HepG2 (cell line): ENCODE results near the gene ZNF155. TPM values are rescaled to one million over a fixed set of nuclear protein-coding genes. Genes with fewer than 3 reads are reported as not detected.

Source experiments
- ARNTL ChIP-seq: sonication (generic); formaldehyde crosslinking; IDR thresholded peaks from 2 replicates; pipeline ENCODE4 v1.4.0; 2020; ENCODE audit warnings: mild to moderate bottlenecking, missing genetic modification reagents
- BORCS8-MEF2B ChIP-seq: sonication (generic); formaldehyde crosslinking; IDR thresholded peaks from 2 replicates; pipeline ENCODE4 v1.8.0; 2022; ENCODE audit warnings: mild to moderate bottlenecking, missing genetic modification reagents
- HOXA7 ChIP-seq: sonication (generic); formaldehyde crosslinking; IDR thresholded peaks from 2 replicates; pipeline ENCODE4 v1.8.1; 2022; ENCODE audit warnings: mild to moderate bottlenecking, missing genetic modification reagents, moderate library complexity
- KMT2B ChIP-seq: IDR thresholded peaks from 2 replicates; pipeline ENCODE4 v1.6.1; 2016; ENCODE audit warnings: missing genetic modification reagents, missing compliant biosample characterization
- MIER2 ChIP-seq: IDR thresholded peaks from 2 replicates; pipeline ENCODE4 v1.6.1; 2016; ENCODE audit warnings: missing biosample characterization, missing genetic modification reagents
- ZNF317 ChIP-seq: sonication (generic); formaldehyde crosslinking; IDR thresholded peaks from 2 replicates; pipeline ENCODE4 v1.5.0; 2020; ENCODE audit warnings: mild to moderate bottlenecking, missing genetic modification reagents
- ZNF619 ChIP-seq: sonication (generic); formaldehyde crosslinking; IDR thresholded peaks from 2 replicates; pipeline ENCODE4 v1.4.0; 2020; ENCODE audit warnings: mild to moderate bottlenecking, missing genetic modification reagents
- ZNF749 ChIP-seq: sonication (generic); formaldehyde crosslinking; IDR thresholded peaks from 2 replicates; pipeline ENCODE4 v1.8.0; 2022; ENCODE audit warnings: mild to moderate bottlenecking, missing genetic modification reagents, moderate library complexity, borderline replicate concordance
- ZSCAN21 ChIP-seq: sonication (generic); formaldehyde crosslinking; IDR thresholded peaks from 2 replicates; pipeline ENCODE4 v1.8.0; 2022; ENCODE audit warnings: mild to moderate bottlenecking, missing genetic modification reagents, moderate library complexity, borderline replicate concordance
- polyA plus RNA-seq, 8 experiments: library from polyadenylated mRNA; depleted of rRNA in 3 of 8; stranded (reverse) in 7 of 8; unstranded in 1 of 8; fragments of >200 nt; fragmentation: Illumina TruSeq in 4 of 8; extraction: Trizol in 4 of 8; gene quantifications; 2 replicates each; pipeline versions ENCODE4 v1.2.1 to v1.2.3, GENCODE V29; 2011 to 2016; ENCODE audit warnings: low read depth in 4 of 8, missing spikeins in 1 of 8, mixed read lengths in 1 of 8; ENCODE audit not compliant: insufficient read depth in 1 of 8
- total RNA-seq, 5 experiments: library from RNA; depleted of rRNA; stranded (reverse); fragments of >200 nt; fragmentation: Illumina TruSeq; extraction: Trizol; gene quantifications; 2 replicates each; pipeline ENCODE4 v1.2.3, GENCODE V29; 2016; ENCODE audit warnings: low read depth in 1 of 5
- TF ChIP-seq, protein P1 (sequence below): IDR thresholded peaks from 2 replicates; pipeline ENCODE4 v1.6.1; 2016; ENCODE audit warnings: low read depth, missing genetic modification reagents, missing compliant biosample characterization
- TF ChIP-seq, protein P2 (sequence below): sonication (generic); formaldehyde crosslinking; IDR thresholded peaks from 2 replicates; pipeline ENCODE4 v1.9.0; 2021; ENCODE audit warnings: missing genetic modification reagents, borderline replicate concordance
- TF ChIP-seq, protein P3 (sequence below): sonication (generic); formaldehyde crosslinking; IDR thresholded peaks from 2 replicates; pipeline ENCODE4 v1.4.0; 2020; ENCODE audit warnings: mild to moderate bottlenecking, missing genetic modification reagents

Gene ZNF155
- total and polyA plus RNA-seq, 2 of the 13 experiments (the other 11 are each of a cell fraction or from before 2014, with no cell fraction given), result 2.5 to 3.6 TPM

DNA sequence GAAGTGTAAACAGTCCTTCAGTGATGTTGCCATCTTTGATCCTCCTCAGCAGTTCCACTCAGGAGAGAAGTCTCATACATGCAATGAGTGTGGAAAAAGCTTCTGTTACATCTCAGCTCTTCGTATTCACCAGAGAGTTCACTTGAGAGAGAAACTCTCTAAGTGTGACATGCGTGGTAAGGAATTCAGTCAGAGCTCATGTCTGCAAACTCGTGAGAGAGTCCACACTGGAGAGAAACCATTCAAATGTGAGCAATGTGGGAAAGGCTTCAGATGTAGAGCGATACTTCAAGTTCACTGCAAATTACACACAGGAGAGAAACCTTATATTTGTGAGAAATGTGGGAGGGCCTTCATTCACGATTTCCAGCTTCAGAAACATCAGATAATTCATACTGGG is 26.5 kb downstream of the ZNF155 start (continued):
- TF ChIP-seq, protein P1, sequence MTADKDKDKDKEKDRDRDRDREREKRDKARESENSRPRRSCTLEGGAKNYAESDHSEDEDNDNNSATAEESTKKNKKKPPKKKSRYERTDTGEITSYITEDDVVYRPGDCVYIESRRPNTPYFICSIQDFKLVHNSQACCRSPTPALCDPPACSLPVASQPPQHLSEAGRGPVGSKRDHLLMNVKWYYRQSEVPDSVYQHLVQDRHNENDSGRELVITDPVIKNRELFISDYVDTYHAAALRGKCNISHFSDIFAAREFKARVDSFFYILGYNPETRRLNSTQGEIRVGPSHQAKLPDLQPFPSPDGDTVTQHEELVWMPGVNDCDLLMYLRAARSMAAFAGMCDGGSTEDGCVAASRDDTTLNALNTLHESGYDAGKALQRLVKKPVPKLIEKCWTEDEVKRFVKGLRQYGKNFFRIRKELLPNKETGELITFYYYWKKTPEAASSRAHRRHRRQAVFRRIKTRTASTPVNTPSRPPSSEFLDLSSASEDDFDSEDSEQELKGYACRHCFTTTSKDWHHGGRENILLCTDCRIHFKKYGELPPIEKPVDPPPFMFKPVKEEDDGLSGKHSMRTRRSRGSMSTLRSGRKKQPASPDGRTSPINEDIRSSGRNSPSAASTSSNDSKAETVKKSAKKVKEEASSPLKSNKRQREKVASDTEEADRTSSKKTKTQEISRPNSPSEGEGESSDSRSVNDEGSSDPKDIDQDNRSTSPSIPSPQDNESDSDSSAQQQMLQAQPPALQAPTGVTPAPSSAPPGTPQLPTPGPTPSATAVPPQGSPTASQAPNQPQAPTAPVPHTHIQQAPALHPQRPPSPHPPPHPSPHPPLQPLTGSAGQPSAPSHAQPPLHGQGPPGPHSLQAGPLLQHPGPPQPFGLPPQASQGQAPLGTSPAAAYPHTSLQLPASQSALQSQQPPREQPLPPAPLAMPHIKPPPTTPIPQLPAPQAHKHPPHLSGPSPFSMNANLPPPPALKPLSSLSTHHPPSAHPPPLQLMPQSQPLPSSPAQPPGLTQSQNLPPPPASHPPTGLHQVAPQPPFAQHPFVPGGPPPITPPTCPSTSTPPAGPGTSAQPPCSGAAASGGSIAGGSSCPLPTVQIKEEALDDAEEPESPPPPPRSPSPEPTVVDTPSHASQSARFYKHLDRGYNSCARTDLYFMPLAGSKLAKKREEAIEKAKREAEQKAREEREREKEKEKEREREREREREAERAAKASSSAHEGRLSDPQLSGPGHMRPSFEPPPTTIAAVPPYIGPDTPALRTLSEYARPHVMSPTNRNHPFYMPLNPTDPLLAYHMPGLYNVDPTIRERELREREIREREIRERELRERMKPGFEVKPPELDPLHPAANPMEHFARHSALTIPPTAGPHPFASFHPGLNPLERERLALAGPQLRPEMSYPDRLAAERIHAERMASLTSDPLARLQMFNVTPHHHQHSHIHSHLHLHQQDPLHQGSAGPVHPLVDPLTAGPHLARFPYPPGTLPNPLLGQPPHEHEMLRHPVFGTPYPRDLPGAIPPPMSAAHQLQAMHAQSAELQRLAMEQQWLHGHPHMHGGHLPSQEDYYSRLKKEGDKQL (CRISPR knock-in tag), result no peak
- TF ChIP-seq, protein P2, sequence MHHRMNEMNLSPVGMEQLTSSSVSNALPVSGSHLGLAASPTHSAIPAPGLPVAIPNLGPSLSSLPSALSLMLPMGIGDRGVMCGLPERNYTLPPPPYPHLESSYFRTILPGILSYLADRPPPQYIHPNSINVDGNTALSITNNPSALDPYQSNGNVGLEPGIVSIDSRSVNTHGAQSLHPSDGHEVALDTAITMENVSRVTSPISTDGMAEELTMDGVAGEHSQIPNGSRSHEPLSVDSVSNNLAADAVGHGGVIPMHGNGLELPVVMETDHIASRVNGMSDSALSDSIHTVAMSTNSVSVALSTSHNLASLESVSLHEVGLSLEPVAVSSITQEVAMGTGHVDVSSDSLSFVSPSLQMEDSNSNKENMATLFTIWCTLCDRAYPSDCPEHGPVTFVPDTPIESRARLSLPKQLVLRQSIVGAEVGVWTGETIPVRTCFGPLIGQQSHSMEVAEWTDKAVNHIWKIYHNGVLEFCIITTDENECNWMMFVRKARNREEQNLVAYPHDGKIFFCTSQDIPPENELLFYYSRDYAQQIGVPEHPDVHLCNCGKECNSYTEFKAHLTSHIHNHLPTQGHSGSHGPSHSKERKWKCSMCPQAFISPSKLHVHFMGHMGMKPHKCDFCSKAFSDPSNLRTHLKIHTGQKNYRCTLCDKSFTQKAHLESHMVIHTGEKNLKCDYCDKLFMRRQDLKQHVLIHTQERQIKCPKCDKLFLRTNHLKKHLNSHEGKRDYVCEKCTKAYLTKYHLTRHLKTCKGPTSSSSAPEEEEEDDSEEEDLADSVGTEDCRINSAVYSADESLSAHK, result no peak
- TF ChIP-seq ZSCAN21 (CRISPR knock-in tag), result no peak
- no peak for TF ChIP-seq ZNF619
- no peak for TF ChIP-seq ZNF317
- no peak for TF ChIP-seq ZNF749
- no peak for TF ChIP-seq MIER2 (CRISPR knock-in tag)
- no peak for TF ChIP-seq KMT2B (CRISPR knock-in tag)
- no peak for TF ChIP-seq BORCS8-MEF2B (CRISPR knock-in tag)
- TF ChIP-seq, protein P3, sequence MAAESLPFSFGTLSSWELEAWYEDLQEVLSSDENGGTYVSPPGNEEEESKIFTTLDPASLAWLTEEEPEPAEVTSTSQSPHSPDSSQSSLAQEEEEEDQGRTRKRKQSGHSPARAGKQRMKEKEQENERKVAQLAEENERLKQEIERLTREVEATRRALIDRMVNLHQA, result no peak
- no peak for TF ChIP-seq ARNTL (CRISPR knock-in tag)
- TF ChIP-seq HOXA7, result no peak
- TF ChIP-seq, all 625 proteins: peak for 0
